ENCODE results near the gene CENPX. TPM values are rescaled to one million over a fixed set of nuclear protein-coding genes. Genes with fewer than 3 reads are reported as not detected.
A peak's percentile ranks its signal among the peaks of the same experiment; 100 is the strongest.

CENPX gene
- total and polyA plus RNA-seq, 2 of the 13 experiments (the other 11 are each of a cell fraction or from before 2014, with no cell fraction given): 92.7 to 170 TPM

DNA sequence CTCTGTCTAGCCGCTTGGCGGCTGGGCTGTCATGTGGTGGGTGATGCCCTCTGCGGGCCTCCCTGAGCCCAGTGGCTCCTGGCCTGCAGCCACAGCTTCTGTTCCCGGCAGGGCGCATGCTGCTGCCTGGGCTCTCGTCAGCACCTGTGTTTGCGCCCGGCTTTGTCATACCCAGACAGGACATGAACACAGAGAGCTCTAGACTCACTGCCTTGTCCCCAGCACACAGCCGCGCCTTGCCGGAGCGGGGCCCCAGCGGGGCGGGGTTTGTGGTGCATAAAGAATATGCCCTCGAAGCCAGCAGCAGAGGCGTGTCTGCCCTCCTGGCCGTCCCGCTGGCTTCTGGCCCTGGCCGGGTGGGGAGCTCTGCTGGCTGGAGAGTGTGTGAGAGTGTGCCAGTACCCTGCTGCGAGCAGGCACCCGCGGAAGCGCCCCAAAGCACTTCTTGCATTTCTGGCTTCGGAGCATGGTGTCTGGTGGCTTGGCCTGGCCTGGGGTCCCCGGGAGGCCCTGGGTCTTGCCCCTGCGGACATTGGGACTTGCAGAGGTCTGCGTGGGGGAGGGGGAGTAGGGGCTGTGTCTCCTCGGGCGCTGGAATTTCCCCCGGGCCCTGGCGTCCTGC lies 30.9 kb downstream of the CENPX start (continued):
- TF ChIP-seq, protein P1, sequence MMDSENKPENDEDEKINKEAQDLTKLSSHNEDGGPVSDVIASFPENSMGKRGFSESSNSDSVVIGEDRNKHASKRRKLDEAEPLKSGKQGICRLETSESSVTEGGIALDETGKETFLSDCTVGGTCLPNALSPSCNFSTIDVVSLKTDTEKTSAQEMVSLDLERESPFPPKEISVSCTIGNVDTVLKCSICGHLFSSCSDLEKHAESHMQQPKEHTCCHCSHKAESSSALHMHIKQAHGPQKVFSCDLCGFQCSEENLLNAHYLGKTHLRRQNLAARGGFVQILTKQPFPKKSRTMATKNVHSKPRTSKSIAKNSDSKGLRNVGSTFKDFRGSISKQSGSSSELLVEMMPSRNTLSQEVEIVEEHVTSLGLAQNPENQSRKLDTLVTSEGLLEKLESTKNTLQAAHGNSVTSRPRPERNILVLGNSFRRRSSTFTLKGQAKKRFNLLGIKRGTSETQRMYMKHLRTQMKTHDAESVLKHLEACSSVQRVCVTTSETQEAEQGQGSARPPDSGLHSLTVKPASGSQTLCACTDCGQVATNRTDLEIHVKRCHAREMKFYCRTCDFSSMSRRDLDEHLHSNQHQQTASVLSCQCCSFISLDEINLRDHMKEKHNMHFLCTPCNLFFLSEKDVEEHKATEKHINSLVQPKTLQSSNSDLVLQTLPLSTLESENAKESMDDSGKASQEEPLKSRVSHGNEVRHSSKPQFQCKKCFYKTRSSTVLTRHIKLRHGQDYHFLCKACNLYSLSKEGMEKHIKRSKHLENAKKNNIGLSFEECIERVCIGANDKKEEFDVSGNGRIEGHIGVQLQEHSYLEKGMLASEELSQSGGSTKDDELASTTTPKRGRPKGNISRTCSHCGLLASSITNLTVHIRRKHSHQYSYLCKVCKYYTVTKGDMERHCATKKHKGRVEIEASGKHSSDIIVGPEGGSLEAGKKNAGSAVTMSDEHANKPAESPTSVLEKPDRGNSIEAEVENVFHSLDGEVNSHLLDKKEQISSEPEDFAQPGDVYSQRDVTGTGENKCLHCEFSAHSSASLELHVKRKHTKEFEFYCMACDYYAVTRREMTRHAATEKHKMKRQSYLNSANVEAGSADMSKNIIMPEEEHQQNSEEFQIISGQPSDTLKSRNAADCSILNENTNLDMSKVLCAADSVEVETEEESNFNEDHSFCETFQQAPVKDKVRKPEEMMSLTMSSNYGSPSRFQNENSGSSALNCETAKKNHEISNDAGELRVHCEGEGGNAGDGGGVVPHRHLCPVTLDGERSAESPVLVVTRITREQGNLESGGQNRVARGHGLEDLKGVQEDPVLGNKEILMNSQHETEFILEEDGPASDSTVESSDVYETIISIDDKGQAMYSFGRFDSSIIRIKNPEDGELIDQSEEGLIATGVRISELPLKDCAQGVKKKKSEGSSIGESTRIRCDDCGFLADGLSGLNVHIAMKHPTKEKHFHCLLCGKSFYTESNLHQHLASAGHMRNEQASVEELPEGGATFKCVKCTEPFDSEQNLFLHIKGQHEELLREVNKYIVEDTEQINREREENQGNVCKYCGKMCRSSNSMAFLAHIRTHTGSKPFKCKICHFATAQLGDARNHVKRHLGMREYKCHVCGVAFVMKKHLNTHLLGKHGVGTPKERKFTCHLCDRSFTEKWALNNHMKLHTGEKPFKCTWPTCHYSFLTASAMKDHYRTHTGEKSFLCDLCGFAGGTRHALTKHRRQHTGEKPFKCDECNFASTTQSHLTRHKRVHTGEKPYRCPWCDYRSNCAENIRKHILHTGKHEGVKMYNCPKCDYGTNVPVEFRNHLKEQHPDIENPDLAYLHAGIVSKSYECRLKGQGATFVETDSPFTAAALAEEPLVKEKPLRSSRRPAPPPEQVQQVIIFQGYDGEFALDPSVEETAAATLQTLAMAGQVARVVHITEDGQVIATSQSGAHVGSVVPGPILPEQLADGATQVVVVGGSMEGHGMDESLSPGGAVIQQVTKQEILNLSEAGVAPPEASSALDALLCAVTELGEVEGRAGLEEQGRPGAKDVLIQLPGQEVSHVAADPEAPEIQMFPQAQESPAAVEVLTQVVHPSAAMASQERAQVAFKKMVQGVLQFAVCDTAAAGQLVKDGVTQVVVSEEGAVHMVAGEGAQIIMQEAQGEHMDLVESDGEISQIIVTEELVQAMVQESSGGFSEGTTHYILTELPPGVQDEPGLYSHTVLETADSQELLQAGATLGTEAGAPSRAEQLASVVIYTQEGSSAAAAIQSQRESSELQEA (CRISPR knock-in tag; IDR thresholded peaks at IDR 0.05; ENCODE audit: not compliant biosample characterization): peak; percentile 81
- TF ChIP-seq RELA (CRISPR knock-in tag; IDR thresholded peaks at IDR 0.05): peak; percentile 51; the same call in 1 of the 2 replicates
- TF ChIP-seq, protein P2, sequence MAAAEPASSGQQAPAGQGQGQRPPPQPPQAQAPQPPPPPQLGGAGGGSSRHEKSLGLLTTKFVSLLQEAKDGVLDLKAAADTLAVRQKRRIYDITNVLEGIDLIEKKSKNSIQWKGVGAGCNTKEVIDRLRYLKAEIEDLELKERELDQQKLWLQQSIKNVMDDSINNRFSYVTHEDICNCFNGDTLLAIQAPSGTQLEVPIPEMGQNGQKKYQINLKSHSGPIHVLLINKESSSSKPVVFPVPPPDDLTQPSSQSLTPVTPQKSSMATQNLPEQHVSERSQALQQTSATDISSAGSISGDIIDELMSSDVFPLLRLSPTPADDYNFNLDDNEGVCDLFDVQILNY (CRISPR knock-in tag; conservative IDR thresholded peaks at IDR 0.05): no peak; the same call in none of the 2 replicates
- TF ChIP-seq HNRNPUL1 (IDR thresholded peaks at IDR 0.05; ENCODE audit: low read depth, low read length): no peak; the same call in 1 of the 2 replicates
- TF ChIP-seq, protein P3, sequence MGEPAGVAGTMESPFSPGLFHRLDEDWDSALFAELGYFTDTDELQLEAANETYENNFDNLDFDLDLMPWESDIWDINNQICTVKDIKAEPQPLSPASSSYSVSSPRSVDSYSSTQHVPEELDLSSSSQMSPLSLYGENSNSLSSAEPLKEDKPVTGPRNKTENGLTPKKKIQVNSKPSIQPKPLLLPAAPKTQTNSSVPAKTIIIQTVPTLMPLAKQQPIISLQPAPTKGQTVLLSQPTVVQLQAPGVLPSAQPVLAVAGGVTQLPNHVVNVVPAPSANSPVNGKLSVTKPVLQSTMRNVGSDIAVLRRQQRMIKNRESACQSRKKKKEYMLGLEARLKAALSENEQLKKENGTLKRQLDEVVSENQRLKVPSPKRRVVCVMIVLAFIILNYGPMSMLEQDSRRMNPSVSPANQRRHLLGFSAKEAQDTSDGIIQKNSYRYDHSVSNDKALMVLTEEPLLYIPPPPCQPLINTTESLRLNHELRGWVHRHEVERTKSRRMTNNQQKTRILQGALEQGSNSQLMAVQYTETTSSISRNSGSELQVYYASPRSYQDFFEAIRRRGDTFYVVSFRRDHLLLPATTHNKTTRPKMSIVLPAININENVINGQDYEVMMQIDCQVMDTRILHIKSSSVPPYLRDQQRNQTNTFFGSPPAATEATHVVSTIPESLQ (CRISPR knock-in tag; conservative IDR thresholded peaks at IDR 0.05): no peak
- TF ChIP-seq NFRKB (IDR thresholded peaks at IDR 0.05): no peak
- TF ChIP-seq, protein P4, sequence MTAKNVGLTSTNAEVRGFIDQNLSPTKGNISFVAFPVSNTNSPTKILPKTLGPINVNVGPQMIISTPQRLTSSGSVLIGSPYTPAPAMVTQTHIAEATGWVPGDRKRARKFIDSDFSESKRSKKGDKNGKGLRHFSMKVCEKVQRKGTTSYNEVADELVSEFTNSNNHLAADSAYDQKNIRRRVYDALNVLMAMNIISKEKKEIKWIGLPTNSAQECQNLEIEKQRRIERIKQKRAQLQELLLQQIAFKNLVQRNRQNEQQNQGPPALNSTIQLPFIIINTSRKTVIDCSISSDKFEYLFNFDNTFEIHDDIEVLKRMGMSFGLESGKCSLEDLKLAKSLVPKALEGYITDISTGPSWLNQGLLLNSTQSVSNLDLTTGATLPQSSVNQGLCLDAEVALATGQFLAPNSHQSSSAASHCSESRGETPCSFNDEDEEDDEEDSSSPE (CRISPR knock-in tag; IDR thresholded peaks at IDR 0.05): peak; percentile 93
- TF ChIP-seq MTA3 (CRISPR knock-in tag; IDR thresholded peaks at IDR 0.05): no peak
- no peak for TF ChIP-seq ZC3H4 (CRISPR knock-in tag; IDR thresholded peaks at IDR 0.05; ENCODE audit: borderline replicate concordance)
- no peak; the same call in 1 of the 2 replicates for TF ChIP-seq GTF3A (CRISPR knock-in tag; conservative IDR thresholded peaks at IDR 0.05)
- peak; percentile 82 for TF ChIP-seq KLF6 (CRISPR knock-in tag; IDR thresholded peaks at IDR 0.05)
- TF ChIP-seq, protein P5, sequence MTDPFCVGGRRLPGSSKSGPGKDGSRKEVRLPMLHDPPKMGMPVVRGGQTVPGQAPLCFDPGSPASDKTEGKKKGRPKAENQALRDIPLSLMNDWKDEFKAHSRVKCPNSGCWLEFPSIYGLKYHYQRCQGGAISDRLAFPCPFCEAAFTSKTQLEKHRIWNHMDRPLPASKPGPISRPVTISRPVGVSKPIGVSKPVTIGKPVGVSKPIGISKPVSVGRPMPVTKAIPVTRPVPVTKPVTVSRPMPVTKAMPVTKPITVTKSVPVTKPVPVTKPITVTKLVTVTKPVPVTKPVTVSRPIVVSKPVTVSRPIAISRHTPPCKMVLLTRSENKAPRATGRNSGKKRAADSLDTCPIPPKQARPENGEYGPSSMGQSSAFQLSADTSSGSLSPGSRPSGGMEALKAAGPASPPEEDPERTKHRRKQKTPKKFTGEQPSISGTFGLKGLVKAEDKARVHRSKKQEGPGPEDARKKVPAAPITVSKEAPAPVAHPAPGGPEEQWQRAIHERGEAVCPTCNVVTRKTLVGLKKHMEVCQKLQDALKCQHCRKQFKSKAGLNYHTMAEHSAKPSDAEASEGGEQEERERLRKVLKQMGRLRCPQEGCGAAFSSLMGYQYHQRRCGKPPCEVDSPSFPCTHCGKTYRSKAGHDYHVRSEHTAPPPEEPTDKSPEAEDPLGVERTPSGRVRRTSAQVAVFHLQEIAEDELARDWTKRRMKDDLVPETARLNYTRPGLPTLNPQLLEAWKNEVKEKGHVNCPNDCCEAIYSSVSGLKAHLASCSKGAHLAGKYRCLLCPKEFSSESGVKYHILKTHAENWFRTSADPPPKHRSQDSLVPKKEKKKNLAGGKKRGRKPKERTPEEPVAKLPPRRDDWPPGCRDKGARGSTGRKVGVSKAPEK (CRISPR knock-in tag; IDR thresholded peaks at IDR 0.05; ENCODE audit: borderline replicate concordance): no peak; the same call in 1 of the 2 replicates
- TF ChIP-seq RFX5 (IDR thresholded peaks at IDR 0.05; ENCODE audit: low read depth, low read length): peak; percentile 43; the same call in 1 of the 2 replicates

Data from HepG2 (cell line).